ENCODE measurements around the gene IRF2BP1.

IRF2BP1 gene

GRCh38 chr19:45917421-45918091 is 31.6 kb upstream of the IRF2BP1 start:
- no peak for TF ChIP-seq GABPA (IDR thresholded peaks at IDR 0.05; ENCODE audit: low read depth)
- TF ChIP-seq SPI1 (IDR thresholded peaks at IDR 0.05; ENCODE audit: borderline replicate concordance, low read depth): no peak
- no peak for TF ChIP-seq POLR2AphosphoS5 (IDR thresholded peaks at IDR 0.05; ENCODE audit: low read depth)
- no peak for TF ChIP-seq CTCF (IDR thresholded peaks at IDR 0.05; ENCODE audit: insufficient read depth, low read length)
- no peak for TF ChIP-seq REST (IDR thresholded peaks at IDR 0.05; ENCODE audit: insufficient replicate concordance, low read depth)
- H3K27ac ChIP-seq (replicated peaks): no peak overlapping the region
- DNase-seq (ENCODE audit: low read depth in 1 of 2, low spot score in 1 of 2): no peak
- no peaks in the 10 kb centered on the region for H3K27me3 ChIP-seq (ENCODE audit: insufficient read depth, poor library complexity, severe bottlenecking)
- H3K4me3 ChIP-seq (replicated peaks; ENCODE audit: insufficient read depth, low read length): no peak overlapping the region

GRCh38 chr19:45913874-45914830 is 28.2 kb upstream of the IRF2BP1 start, which contains the start of gene NANOS2:
NANOS2 (minus strand) TSS chr19:45914778; CDS start chr19:45914693, 85 bp downstream.
- Histone ChIP-seq H3K4me3 (replicated peaks; ENCODE audit: insufficient read depth, low read length) (no peak within 1 kb of the TSS), H3K27me3 (ENCODE audit: insufficient read depth, poor library complexity, severe bottlenecking) (no peaks in the 10 kb centered on the region), H3K27ac (replicated peaks) (no peak within 1 kb of the TSS)
- TF ChIP-seq REST (IDR thresholded peaks at IDR 0.05; ENCODE audit: insufficient replicate concordance, low read depth): no peak
- no peak for TF ChIP-seq CTCF (IDR thresholded peaks at IDR 0.05; ENCODE audit: insufficient read depth, low read length)
- TF ChIP-seq SPI1 (IDR thresholded peaks at IDR 0.05; ENCODE audit: borderline replicate concordance, low read depth): no peak
- no peak for TF ChIP-seq POLR2AphosphoS5 (IDR thresholded peaks at IDR 0.05; ENCODE audit: low read depth)
- TF ChIP-seq GABPA (IDR thresholded peaks at IDR 0.05; ENCODE audit: low read depth): no peak
- no peak for DNase-seq (ENCODE audit: low read depth in 1 of 2, low spot score in 1 of 2)

GRCh38 chr19:45911291-45911690 is 25.4 kb upstream of the IRF2BP1 start:
- no peak overlapping the region for H3K4me3 ChIP-seq (replicated peaks; ENCODE audit: insufficient read depth, low read length)
- DNase-seq (ENCODE audit: low read depth in 1 of 2, low spot score in 1 of 2): no peak
- no peak overlapping the region for H3K27ac ChIP-seq (replicated peaks)
- no peaks in the 10 kb centered on the region for H3K27me3 ChIP-seq (ENCODE audit: insufficient read depth, poor library complexity, severe bottlenecking)
- TF ChIP-seq CTCF (IDR thresholded peaks at IDR 0.05; ENCODE audit: insufficient read depth, low read length): no peak
- TF ChIP-seq REST (IDR thresholded peaks at IDR 0.05; ENCODE audit: insufficient replicate concordance, low read depth): no peak
- TF ChIP-seq POLR2AphosphoS5 (IDR thresholded peaks at IDR 0.05; ENCODE audit: low read depth): no peak
- TF ChIP-seq SPI1 (IDR thresholded peaks at IDR 0.05; ENCODE audit: borderline replicate concordance, low read depth): no peak
- no peak for TF ChIP-seq GABPA (IDR thresholded peaks at IDR 0.05; ENCODE audit: low read depth)

Data from HL-60 (cell line).